Measurements from ENCODE around the gene WDR46. TPM values are rescaled to one million over a fixed set of nuclear protein-coding genes. Genes with fewer than 3 reads are reported as not detected.
"Not testable (repeated sequence)": the region's sequence is repeated elsewhere in the genome, so short reads cannot be mapped to it uniquely, and the experiment has no call there.

The WDR46 gene
- total RNA-seq, 1 donor from 2014 or later, result 70.7 TPM

DNA sequence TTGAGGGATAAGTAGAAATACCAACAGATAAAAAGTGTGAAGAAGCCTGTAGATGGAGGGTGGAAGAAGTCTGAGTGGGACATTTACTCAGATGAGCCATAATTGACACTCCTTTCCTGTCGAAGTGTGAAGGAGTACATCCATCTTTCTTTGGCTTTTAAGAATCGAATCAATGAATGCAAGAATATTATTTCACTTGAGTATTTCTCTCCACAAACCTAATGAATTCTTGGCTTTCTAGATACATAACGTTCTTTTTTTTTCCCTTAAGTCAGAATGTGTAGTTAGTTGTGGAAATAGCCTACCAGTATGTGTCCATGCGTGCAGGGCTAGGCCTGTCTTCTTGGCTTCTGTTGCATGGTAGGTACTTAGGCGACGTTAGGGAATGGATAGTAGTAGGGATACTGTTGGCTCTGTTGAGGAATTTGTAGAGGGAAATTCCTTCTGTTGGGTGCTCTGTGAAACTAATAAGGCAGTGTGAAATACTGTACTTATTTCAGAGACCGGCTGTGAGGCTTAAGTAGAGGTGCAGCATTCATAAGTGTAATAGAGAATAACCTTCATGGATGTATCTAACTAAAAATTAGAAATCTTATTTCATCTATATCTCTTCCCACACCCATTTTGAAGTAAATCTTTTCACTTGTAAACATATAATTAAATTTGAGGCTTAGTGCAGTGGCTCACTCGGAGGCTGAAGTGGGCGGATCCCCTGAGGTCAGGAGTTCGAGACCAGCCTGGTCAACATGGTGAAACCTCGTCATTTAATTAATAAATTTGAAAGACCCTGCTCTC lies 15.7 kb downstream of the WDR46 start:
- intact Hi-C loops (cut with micrococcal nuclease), result loop anchor here (2.0 to 10.0 kb wide), 4 partner anchors 39 to 1319 kb away; partner anchors contain the start of genes ATF6B, GPSM3, NELFE and PBX2

DNA sequence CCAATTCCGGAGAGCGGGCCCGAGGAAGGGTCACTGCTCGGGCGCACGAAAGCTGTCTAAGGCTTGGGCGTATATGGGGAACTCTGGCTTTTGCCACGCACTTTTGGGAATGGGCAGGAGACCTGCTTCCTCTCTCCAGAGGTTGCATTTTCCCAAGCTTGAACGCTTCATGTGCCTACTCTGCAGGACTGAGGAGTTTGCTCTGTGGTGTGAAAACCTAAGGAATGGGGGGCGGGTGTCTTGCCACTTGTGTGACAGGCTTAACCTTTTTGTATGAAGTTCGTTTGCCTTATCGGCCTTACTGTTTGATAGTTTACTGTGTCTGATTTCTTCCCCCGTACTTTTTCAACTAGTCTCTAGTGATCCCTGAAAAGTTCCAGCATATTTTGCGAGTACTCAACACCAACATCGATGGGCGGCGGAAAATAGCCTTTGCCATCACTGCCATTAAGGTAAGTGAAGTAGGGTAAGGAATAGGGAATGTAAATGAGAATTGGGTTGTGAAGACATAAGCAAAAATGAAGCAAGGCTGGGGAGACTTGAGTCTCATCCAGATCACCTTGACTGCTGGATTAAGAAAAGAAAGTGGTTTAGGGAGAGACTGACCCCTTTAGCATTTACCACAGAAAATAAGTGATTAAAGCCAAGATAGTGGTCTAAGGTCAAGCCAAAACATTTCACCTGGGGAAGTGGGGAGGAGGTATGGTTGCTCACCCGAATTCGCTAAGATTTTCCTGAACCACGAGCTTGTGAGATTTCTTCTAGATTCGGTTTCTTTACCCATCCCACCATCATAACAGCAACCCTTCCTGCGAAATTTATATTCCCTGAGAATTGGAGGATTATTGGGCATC lies 16.5 kb downstream of the WDR46 start:
- intact Hi-C loops (cut with micrococcal nuclease), result loop anchor here (1.0 to 10.0 kb wide), 8 partner anchors 17 to 1318 kb away; partner anchors contain the start of genes ATF6B, GPSM3, KIFC1 and NELFE

DNA sequence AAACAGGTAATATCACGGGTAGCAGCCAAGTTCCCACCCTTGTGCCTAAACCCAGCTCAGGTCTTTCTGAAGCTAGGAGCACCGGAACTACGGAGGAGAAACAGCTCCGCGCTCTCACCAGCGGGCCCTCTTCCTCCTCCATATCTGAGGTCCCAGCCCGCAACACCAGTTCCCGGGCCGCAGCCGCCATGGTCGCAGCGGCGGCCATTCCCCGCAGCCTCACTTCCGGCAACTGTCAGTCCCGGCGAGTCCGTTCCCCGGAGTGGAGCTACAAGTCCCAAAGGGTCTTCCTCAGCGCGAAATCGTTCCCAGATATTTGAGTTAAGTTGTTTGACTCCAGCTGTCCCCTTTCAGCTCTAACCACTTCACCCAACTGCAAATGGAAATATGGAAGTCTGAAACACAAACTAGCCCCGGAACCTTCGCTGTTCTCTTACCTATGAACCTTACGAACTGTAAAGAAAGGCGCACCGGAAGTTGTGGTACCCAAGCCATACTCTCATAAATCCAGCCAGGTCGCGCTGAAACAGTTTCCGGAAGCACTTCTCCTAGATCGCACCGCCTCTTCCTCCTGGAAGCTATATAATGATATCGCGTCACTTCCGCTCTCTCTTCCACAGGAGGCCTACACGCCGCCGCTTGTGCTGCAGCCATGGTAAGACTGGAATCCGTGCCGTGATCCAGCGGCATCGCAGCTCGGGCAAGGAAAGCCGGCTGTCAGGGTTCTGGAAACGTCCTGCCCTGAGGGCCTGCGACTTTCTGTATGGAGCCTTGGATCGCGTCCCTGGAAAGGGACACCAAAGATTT lies 17.4 kb downstream of the WDR46 start, which contains the start of the genes RPS18 and VPS52:
Gene RPS18, plus strand, starts transcription at position 608 of the 807 bp plus-strand sequence. Its CDS starts 45 bp downstream, at position 653.
Gene VPS52, minus strand, starts transcription at position 409 of the 807 bp plus-strand sequence. Its CDS starts 201 bp downstream, at position 208.
- intact Hi-C loops (cut with micrococcal nuclease), result loop anchor here (1.0 to 10.0 kb wide), 16 partner anchors 18 to 1317 kb away; partner anchors contain the start of genes ATF6B, CUTA, GPSM3 and KIFC1

DNA sequence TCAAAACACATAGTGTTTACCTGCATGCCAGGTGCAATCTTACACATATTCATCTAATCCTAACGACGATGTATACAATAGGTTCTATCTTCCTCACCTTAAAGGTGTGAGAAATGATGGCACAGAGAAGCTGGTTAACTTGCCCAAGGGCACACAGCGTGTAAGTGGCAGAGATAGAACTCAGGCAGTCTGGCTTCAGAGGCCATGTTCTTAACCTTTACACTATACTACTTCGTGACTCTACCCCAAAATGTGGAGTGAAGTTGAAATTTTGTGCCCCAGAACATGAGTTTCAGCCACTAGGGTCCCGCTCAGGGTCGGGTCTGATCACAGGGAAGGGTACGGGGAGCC lies 17.9 kb downstream of the WDR46 start:
- intact Hi-C loops (cut with micrococcal nuclease), result loop anchor here (1.0 to 10.0 kb wide), 11 partner anchors 22 to 1316 kb away; partner anchors contain the start of genes ATF6B, CUTA, GPSM3 and NELFE

DNA sequence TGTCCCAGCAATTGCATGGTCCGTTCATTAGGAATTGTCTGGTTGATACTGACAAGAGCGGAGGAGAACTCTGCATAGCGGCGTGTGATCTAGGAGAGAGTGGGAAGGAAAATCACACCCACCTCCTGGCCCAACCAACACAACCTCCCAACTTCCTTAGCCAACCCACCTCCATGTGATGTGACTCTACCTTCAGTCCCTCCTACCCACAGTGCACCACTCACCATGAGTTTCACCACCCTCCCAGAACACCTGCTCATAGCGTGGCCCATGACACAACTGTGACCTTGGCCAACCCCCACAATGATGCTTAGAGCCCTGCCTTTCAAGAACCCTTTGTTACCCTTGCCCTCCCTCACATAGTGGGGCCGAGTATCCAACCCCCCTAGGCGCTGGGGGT lies 25.0 kb downstream of the WDR46 start:
- intact Hi-C loops (cut with micrococcal nuclease), result no loop called here

DNA sequence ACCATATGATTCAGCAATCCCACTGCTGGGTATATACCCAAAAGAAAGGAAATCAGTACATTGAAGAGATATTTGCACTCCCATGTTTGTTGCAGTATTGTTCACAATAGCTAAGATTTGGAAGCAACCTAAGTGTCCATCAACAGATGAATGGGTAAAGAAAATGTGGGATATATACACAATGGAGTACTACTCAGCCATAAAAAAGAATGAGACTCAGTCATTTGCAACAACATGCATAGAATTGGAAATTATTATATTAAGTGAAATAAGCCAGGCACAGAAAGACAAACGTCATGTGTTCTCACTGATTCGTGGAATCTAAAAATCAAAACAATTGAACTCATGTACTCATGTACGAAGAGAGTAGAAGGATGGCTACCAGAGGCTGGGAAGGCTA lies 26.5 kb downstream of the WDR46 start:
- intact Hi-C loops (cut with micrococcal nuclease), result not testable (repeated sequence)

DNA sequence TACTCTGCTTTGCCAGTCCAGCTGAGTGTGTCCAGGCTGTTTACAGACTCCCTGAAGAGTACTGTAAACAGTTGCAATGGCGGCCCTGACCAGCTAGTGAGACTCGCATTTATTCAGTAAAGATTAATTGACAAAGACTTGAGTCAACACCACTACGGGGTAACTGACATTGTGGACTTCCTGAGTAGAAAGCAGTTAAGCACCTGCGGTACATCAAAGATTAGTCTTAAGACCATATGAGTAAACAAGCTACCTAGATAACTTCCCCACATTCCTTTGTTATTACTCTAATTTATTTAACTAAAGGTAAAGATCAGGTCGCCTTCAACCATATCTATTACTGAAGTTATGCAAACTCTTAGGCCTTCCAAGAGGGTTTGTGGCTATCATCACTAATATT lies 30.0 kb downstream of the WDR46 start:
- intact Hi-C loops (cut with micrococcal nuclease), result no loop called here

DNA sequence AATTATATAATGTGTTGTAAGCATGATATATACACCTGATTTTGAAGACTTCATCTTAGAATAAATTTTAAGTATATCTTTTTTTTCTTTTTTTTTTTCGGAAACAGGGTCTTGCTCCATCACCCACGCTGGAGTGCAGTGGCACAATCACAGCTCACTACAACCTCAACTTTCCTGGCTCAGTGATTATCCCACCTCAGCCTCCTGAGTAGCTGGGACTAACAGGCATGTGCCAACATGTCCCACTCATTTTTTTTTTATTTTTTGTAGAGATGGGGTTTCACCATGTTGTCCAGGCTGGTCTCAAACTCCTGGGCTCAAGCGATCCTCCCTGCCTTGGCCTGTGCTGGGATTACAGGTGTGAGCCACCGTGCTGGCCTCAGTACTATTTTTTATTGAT lies 34.4 kb downstream of the WDR46 start:
- intact Hi-C loops (cut with micrococcal nuclease), result no loop called here

DNA sequence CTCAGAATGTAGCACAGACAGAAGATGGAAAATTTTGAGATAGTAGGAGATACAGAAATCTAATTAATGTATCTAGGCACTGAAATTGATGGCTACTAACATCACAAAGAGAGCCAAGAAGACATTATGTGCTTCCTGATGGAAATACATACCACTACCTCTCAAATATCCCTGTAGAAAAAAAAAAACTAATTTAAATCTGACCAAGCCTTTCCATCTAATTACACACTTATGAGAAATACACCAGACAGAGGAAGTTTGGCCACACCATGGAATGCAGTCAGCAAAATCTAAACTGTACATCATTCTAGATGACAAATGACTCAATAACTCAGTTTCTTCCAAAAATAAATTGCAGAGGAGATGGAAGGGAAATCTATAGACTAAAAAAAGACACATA lies 36.3 kb downstream of the WDR46 start:
- intact Hi-C loops (cut with micrococcal nuclease), result no loop called here

DNA sequence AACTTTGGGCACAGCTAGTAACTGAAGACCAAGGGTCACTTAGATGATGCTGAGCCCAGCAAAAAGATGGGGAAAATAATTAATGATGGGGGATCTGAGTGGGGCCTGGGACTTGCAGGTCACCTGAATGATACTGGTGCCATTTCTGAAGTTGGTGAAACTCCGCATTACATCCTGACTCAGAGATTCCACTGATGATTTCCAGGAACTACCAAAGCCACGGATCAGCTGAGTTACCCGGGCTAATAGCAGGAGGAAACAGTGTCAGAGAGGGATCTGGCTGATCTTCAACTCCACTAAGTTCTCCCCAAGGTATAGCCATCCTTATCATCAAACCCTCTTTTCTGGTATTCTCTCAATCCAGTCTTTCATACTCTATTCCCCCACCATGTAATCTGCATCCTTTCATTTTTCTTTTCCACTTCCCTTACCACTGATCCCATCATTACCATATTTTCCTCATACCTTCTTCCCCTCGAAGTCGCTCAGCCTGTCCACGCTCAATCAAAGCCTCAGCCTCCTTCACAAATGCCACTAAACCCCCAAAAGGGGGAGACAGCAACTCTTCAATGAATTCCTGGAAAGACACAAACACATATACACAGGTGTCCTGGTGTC lies 37.5 kb downstream of the WDR46 start:
- intact Hi-C loops (cut with micrococcal nuclease), result no loop called here

DNA sequence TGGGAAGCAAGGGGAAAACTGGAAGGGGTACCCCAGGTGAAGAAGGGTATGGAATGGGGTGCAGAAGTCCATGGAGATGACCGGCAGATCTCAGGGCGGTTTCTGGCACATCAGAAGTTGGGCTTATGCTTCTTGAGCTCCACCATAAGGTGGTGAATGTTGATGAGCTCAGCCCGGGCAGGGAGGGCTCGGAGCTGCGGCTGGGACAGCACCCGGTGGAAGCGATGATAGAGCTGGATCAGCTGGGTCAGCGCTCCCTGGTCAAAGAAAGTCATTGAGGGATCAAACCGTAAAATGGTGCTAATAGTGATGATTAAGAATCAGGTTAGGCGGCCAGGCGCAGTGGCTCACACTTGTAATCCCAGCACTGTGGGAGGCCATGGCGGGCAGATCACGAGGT lies 38.3 kb downstream of the WDR46 start:
- intact Hi-C loops (cut with micrococcal nuclease), result no loop called here

DNA sequence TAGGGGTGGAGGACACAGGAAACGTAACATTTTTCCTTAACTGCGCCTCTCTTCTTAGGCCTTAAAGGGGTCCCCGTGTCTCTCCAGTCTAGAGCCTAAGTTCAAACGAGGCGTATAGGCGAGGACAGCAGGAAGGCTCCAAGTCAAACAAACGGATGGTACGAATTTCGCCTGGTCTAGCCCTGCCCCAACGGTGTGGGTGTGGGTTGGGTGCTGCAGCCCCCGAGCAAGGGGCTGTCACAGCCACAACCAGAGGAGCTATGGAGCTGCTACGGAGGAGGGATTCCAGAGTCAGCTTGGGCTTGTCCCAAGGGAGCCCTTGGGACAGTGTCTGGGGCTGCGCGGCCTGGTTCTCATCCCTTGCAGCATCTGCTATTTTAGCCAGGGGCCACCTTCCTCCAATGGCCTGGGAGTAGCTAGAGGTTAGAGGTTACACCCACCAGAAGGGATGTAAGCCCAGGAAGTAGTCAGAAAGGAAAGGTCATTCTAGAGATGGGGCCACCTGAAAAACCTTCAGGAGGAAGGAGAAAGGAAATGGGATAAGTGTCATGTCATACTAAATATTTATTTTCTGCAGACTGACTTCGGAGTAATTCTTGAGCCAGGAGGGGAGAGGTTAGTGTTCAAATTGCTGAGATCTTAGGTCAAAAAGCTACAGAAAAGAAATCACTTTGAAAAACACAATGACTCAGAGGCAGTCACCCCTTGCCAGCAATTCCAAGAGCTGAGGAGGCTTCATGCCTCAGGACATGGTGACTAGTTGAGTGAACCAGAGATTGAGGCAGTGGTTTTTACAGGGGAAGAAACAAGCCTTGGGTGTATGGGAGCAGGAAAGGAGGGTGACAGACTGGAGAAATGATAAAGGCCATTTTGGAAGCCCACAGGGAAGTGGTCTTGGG lies 39.1 kb downstream of the WDR46 start:
- intact Hi-C loops (cut with micrococcal nuclease), result loop anchor here (1.0 to 5.0 kb wide), 14 partner anchors 21 to 1120 kb away; partner anchors contain the start of genes B3GALT4, FKBPL, HLA-DMB and KIFC1

DNA sequence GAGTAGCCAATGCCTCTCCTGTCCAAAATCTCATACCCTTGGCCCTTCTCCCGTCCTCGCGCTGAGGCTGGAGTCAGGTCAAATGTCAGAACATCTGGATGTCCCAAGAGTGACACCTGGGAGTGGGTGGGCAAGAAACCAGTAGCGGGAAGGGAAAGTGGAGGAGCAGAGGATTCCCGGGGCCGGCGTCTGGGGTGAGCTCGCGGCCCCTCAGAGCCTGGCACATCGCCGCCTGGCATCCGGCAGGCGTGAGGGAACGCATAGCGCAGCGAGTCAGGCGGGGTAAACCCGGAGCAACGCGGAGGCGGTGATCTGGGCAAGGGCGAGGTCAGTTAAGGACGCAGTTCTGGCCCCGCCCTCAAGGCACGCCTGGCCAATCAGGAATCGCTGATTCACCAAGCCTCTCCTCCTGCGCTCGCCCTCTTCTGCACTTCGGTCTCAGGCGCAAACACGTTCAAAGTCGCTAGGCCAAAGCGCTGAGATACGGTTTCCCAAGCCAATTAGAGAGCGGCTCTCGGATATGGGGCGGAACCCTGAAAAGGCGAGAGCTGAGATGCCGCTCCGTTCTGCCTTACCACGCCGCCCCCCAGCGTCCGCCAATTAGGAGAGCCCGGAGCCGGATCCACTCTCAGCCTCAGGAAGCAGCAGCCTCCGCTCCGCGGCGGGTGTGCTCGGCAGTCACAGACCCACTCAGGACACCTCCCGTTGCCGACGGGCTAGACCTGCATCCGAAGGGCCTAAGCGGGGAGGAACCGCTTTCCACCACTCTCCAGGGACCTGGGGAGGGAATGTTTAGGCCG lies 39.9 kb downstream of the WDR46 start:
- intact Hi-C loops (cut with micrococcal nuclease), result loop anchor here (1.0 to 5.0 kb wide), 20 partner anchors 22 to 1119 kb away; partner anchors contain the start of genes B3GALT4, FKBPL, HLA-DMB and HLA-DPB1

DNA sequence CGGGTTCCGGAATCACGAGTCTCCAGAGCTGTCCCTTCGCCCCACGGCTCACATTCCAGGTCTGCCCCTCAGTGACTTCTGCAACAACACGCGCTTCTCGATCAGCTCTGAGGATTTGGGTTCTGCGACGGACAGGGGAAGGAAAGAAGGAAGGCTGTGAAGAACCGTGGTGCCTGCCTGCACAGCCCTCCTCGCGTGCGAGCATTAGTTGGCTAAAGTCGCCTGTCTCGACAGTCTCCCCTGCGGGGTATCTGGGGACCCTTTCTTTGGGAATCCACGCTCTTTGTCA lies 40.5 kb downstream of the WDR46 start:
- intact Hi-C loops (cut with micrococcal nuclease), result loop anchor here (1.0 to 5.0 kb wide), 11 partner anchors 44 to 404 kb away; partner anchors contain the start of genes HLA-DMB, HLA-DPB1, HSD17B8 and PSMB8

DNA sequence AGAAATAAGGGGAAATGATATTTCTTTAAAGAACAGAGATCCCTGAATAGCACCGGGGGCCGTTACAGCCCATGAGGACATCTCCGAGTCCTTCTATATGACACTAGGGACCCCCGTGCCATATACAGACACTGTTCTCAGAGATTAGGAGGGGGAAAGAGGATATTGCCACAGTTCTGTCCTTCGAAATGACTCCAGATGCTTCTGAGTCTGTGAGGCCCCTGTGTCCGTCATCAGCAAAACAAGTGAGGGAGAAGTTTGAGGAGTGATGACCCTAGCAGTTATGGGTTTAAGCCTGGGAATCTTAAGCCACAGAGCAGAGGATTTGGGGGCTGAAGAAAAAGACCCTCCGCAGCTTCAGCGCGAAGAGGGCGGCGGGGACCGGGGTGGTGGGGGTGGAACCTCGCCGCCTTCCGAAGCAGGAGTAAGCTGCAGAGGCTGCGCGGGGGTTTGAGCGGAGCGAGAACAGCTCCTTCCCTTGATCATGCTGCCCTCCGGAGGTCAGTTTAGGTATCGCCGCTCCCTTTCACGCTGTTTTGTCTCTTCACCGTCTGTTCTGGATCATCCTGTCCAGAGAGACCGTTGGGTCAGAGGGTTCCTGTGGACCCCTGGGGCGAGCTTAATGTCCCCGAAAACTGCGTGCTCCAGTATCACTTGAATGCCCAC lies 40.9 kb downstream of the WDR46 start:
- intact Hi-C loops (cut with micrococcal nuclease), result loop anchor here (1.0 to 5.0 kb wide), 11 partner anchors 44 to 403 kb away; partner anchors contain the start of genes HLA-DMB, HLA-DPB1, HSD17B8 and PSMB8

DNA sequence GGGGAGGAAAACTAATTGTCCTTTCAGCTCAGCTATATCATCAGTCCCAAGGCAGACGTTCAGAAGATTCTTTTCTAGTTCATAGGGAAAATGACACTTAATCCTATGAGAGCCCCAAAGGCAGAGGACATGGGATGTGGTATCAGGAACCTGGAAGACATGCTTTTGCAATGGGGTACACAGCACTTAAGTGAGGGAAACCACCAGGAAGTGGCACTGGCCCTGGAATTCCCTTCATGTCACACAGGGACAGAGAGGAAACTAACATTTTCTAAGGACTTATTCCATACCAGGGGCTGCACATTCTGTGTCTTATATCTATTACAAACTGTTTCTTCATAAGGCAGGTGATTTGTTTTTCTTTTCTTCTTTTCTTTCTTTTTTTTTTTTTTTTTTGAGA lies 45.6 kb downstream of the WDR46 start:
- intact Hi-C loops (cut with micrococcal nuclease), result no loop called here

DNA sequence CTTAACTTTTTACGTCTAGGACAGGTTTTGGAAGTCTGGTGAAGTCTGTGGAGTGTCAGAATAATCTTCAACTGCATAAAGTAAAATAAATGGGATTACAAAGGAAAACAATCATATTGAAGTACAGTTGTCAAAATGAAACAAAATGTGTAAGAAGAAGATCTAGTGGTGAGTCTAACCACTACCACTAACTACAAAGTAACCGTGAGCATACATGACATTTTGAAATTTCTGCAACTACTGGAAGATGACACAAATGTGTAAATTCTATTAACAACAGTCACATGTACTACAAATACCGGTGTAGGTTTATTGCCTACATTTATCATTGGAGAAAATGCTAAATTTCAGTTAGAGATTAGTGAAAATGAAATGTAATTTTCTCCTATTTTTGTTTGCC lies 47.1 kb downstream of the WDR46 start:
- intact Hi-C loops (cut with micrococcal nuclease), result no loop called here

DNA sequence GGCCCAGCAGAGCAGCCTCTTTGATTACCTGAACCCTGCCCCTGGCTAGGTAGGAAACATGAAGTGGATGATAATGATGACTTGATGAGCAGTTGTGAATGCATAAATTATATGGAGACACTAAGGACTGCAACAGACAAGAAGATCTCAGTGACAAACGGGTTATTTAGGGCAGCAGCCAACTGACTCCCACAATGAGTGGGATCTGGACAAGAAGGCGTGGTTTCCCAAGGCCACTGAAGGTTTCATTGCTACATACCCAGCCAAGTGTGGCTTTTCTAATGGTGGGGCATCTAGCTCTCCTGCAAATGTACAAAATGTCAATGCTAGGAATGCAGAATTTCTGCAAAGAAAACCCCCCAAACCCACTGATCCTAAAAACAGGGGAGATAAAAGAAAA lies 51.3 kb downstream of the WDR46 start:
- intact Hi-C loops (cut with micrococcal nuclease), result no loop called here

Measured in T-helper 1 cell treated with Interleukin-12 subunit alpha and Interleukin-12 subunit beta and Interleukin-4 antibody, amounts not matched to agents 30 ng/mL and 1 ng/mL, for 36 hours (primary cell).